ENCODE measurements around the gene JUN. TPM values are rescaled to one million over a fixed set of nuclear protein-coding genes. Genes with fewer than 3 reads are reported as not detected.

The JUN gene
- total RNA-seq, 1 donor from 2014 or later = 90.0 TPM

DNA sequence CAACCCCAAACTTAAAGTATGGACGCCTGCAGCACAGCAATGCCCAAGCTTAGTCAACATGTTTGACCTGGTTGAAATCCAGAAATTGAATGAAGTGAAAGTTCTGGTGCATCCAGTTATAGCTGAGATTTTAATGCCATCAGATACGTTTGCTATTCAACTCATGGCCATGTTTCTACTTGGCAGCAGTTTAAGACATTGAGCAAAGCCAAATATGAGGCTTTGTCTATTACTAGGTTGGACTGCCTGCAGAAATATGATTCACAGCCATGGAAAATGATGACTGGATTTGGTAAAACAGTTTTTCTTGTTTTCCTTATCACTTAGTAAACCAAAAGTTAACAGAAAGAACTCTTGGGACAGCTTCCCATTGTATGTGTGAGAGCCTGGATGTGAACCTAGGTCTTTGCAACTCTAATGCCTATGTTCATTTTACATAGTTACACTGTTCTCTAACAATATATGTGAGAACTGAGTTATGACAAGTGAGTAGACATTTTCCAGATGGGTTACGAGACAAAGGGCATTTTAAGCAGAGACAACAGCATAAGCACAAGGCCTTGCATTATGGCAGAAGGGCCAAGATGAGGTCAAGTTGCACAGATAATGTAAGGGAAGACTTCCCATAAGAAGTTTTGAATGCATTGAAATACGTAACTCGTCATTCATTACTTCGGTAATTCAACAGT lies 51.6 kb downstream of the JUN start:
- H3K36me3 ChIP-seq (ENCODE audit: control insufficient read depth, insufficient read depth, low read length) = no peaks in the 10 kb centered on the region
- FAIRE-seq (no peak), DNase-seq (ENCODE audit: low read depth) (peak; percentile 80)
- no peak overlapping the region for H3K4me3 ChIP-seq (ENCODE audit: low read depth, low read length)
- no peaks in the 10 kb centered on the region for H3K27me3 ChIP-seq (ENCODE audit: control insufficient read depth, insufficient read depth, low read length)
- TF ChIP-seq, protein P1, sequence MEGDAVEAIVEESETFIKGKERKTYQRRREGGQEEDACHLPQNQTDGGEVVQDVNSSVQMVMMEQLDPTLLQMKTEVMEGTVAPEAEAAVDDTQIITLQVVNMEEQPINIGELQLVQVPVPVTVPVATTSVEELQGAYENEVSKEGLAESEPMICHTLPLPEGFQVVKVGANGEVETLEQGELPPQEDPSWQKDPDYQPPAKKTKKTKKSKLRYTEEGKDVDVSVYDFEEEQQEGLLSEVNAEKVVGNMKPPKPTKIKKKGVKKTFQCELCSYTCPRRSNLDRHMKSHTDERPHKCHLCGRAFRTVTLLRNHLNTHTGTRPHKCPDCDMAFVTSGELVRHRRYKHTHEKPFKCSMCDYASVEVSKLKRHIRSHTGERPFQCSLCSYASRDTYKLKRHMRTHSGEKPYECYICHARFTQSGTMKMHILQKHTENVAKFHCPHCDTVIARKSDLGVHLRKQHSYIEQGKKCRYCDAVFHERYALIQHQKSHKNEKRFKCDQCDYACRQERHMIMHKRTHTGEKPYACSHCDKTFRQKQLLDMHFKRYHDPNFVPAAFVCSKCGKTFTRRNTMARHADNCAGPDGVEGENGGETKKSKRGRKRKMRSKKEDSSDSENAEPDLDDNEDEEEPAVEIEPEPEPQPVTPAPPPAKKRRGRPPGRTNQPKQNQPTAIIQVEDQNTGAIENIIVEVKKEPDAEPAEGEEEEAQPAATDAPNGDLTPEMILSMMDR (IDR thresholded peaks at IDR 0.05; ENCODE audit: insufficient read depth, low read length, severe bottlenecking) = no peak

Other genes with a start within 250 kb of the JUN start
- gene OMA1, start 237.3 kb downstream of the JUN start, total RNA-seq = 21.6 and 25.0 TPM in 2 replicates
- 124 and 246 TPM in 2 replicates for gene TACSTD2, start 206.8 kb downstream of the JUN start, total RNA-seq
- gene MYSM1, start 84.0 kb downstream of the JUN start, total RNA-seq = 9.2 and 13.8 TPM in 2 replicates

All from bronchial epithelial cell (primary cell).